OCI-LY3 (cell line): Measurements from ENCODE around the gene QKI.
"Not testable (repeated sequence)": the region's sequence is repeated elsewhere in the genome, so short reads cannot be mapped to it uniquely, and the experiment has no call there.

Experiments
- H2AFZ ChIP-seq: fragments of 200-600, 300-600 bp; shearing (Covaris generic); 2 replicates; pipeline ENCODE4 v1.6.0; 2014; ENCODE audit warnings: antibody characterized with exemption, low read depth, low read length
- H3K27ac ChIP-seq: fragments of 200-600, 300-600 bp; sonication (generic); 2 replicates; pipeline ENCODE4 v1.5.1; 2014; ENCODE audit warnings: mild to moderate bottlenecking, low read length, moderate library complexity, mixed read lengths
- H3K27me3 ChIP-seq: fragments of 200-600, 300-600 bp; sonication (generic); 2 replicates; pipeline ENCODE4 v1.6.1; 2014; ENCODE audit warnings: low read depth, low read length, mixed read lengths
- H3K36me3 ChIP-seq: fragments of 200-600, 300-600 bp; sonication (generic); replicated peaks from 2 replicates; pipeline ENCODE3; 2014; ENCODE audit warnings: low read depth, low read length, mixed read lengths
- H3K4me1 ChIP-seq: fragments of 300-600, 200-600 bp; sonication (generic); 2 replicates; pipeline ENCODE4 v1.6.1; 2014; ENCODE audit warnings: low read length, mixed read lengths
- H3K4me2 ChIP-seq: fragments of 200-600, 300-600 bp; sonication (generic); 2 replicates; pipeline ENCODE4 v1.6.1; 2014; ENCODE audit warnings: low read length, mixed read lengths
- H3K4me3 ChIP-seq: fragments of 300-600, 200-600 bp; sonication (generic); 2 replicates; pipeline ENCODE4 v1.5.1; 2014; ENCODE audit warnings: antibody characterized with exemption, mild to moderate bottlenecking, low read length, moderate library complexity
- H3K79me2 ChIP-seq: fragments of 300-600, 200-600 bp; shearing (Covaris generic); 2 replicates; pipeline ENCODE4 v1.6.1; 2014; ENCODE audit warnings: mild to moderate bottlenecking, low read length, mixed read lengths
- H3K9ac ChIP-seq: fragments of 300-600, 200-600 bp; shearing (Covaris generic); 2 replicates; pipeline ENCODE4 v1.6.0; 2014; ENCODE audit warnings: mild to moderate bottlenecking, low read length, moderate library complexity
- H3K9me3 ChIP-seq: fragments of 200-600, 300-600 bp; shearing (Covaris generic); 2 replicates; pipeline ENCODE4 v1.6.1; 2014; ENCODE audit warnings: low read length, mixed read lengths; ENCODE audit not compliant: insufficient read depth
- H4K20me1 ChIP-seq: fragments of 200-600, 300-600 bp; sonication (generic); 2 replicates; pipeline ENCODE4 v1.6.1; 2016; ENCODE audit warnings: low read length, mixed read lengths; ENCODE audit not compliant: insufficient read depth
- EZH2phosphoT487 ChIP-seq: fragments of 200-600 bp; shearing (Covaris generic); IDR thresholded peaks from 2 replicates; pipeline ENCODE4 v1.6.1; 2018; ENCODE audit warnings: antibody characterized with exemption, mixed run types, low read depth
- TF ChIP-seq, protein P1 (sequence below): fragments of 200-600, 300-600 bp; sonication (generic); IDR thresholded peaks from 2 replicates; pipeline ENCODE4 v1.5.1; 2014; ENCODE audit warnings: antibody characterized with exemption, low read length, low read depth

The QKI gene

GRCh38 chr6:163438940-163439335 lies 24.4 kb downstream of the QKI start:
- Histone ChIP-seq H3K36me3 (no peaks in the 10 kb centered on the region), H3K4me3 (no peak overlapping the region), H3K27ac (no peak overlapping the region), H4K20me1 (peaks cover 90% of the 10 kb centered on the region), H3K79me2 (peaks cover 100% of the 10 kb centered on the region), H3K9ac (no peak overlapping the region), H2AFZ (no peak overlapping the region), H3K9me3 (no peaks in the 10 kb centered on the region), H3K4me2 (no peak overlapping the region), H3K4me1 (no peaks in the 10 kb centered on the region), H3K27me3 (no peaks in the 10 kb centered on the region)
- TF ChIP-seq, protein P1, sequence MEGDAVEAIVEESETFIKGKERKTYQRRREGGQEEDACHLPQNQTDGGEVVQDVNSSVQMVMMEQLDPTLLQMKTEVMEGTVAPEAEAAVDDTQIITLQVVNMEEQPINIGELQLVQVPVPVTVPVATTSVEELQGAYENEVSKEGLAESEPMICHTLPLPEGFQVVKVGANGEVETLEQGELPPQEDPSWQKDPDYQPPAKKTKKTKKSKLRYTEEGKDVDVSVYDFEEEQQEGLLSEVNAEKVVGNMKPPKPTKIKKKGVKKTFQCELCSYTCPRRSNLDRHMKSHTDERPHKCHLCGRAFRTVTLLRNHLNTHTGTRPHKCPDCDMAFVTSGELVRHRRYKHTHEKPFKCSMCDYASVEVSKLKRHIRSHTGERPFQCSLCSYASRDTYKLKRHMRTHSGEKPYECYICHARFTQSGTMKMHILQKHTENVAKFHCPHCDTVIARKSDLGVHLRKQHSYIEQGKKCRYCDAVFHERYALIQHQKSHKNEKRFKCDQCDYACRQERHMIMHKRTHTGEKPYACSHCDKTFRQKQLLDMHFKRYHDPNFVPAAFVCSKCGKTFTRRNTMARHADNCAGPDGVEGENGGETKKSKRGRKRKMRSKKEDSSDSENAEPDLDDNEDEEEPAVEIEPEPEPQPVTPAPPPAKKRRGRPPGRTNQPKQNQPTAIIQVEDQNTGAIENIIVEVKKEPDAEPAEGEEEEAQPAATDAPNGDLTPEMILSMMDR = no peak
- no peak for TF ChIP-seq EZH2phosphoT487

DNA sequence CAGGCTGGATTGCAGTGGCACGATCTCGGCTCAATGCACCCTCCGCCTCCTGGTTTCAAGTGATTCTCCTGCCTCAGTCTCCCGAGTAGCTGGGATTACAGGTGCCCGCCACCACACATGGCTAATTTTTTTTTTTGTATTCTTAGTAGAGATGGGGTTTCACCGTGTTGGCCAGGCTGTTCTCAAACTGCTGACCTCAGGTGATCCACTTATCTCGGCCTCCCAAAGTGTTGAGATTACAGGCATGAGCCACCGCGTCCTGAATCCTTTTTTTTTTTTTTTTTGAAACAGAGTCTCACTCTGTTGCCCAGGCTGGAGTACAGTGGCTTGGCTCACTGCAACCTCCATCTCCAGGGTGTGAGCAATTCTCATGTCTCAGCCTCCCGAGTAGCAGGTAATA lies 24.9 kb downstream of the QKI start:
- not testable (repeated sequence) for H3K4me3 ChIP-seq, H3K9ac ChIP-seq, H3K9me3 ChIP-seq, H3K4me2 ChIP-seq, H3K4me1 ChIP-seq, H3K27ac ChIP-seq, H3K36me3 ChIP-seq, H3K27me3 ChIP-seq, H2AFZ ChIP-seq
- Histone ChIP-seq H3K79me2 (peaks cover 100% of the 10 kb centered on the region), H4K20me1 (peaks cover 92% of the 10 kb centered on the region)

GRCh38 chr6:163439997-163440396 lies 25.5 kb downstream of the QKI start:
- no peak overlapping the region for H3K4me3 ChIP-seq
- H3K36me3 ChIP-seq = no peaks in the 10 kb centered on the region
- no peaks in the 10 kb centered on the region for H3K9me3 ChIP-seq
- peaks cover 92% of the 10 kb centered on the region for H4K20me1 ChIP-seq
- TF ChIP-seq, protein P1 = no peak
- TF ChIP-seq EZH2phosphoT487 = no peak
- peaks cover 100% of the 10 kb centered on the region for H3K79me2 ChIP-seq
- no peak overlapping the region for H3K9ac ChIP-seq
- no peaks in the 10 kb centered on the region for H3K4me1 ChIP-seq
- no peak overlapping the region for H3K27ac ChIP-seq
- H3K27me3 ChIP-seq = no peaks in the 10 kb centered on the region
- H2AFZ ChIP-seq = no peak overlapping the region
- no peak overlapping the region for H3K4me2 ChIP-seq

- H3K27me3 ChIP-seq = no peaks in the 10 kb centered on the region
- H3K9me3 ChIP-seq = no peaks in the 10 kb centered on the region
- no peak overlapping the region for H3K4me2 ChIP-seq
- H3K9ac ChIP-seq = no peak overlapping the region
- H3K4me1 ChIP-seq = no peaks in the 10 kb centered on the region
- H4K20me1 ChIP-seq = peaks cover 91% of the 10 kb centered on the region
- TF ChIP-seq EZH2phosphoT487 = no peak
- TF ChIP-seq, protein P1 = no peak
- peaks cover 100% of the 10 kb centered on the region for H3K79me2 ChIP-seq
- no peak overlapping the region for H2AFZ ChIP-seq
- H3K36me3 ChIP-seq = no peaks in the 10 kb centered on the region
- H3K4me3 ChIP-seq = no peak overlapping the region
- no peak overlapping the region for H3K27ac ChIP-seq
Measured at GRCh38 chr6:163442336-163442735, 27.8 kb downstream of the QKI start.

- Histone ChIP-seq H3K9me3 (no peaks in the 10 kb centered on the region), H3K4me3 (no peak overlapping the region), H4K20me1 (peaks cover 93% of the 10 kb centered on the region), H3K4me1 (no peaks in the 10 kb centered on the region), H3K79me2 (peaks cover 100% of the 10 kb centered on the region), H3K9ac (no peak overlapping the region), H3K27me3 (no peaks in the 10 kb centered on the region), H3K27ac (no peak overlapping the region), H3K36me3 (no peaks in the 10 kb centered on the region), H3K4me2 (no peak overlapping the region), H2AFZ (no peak overlapping the region)
- TF ChIP-seq, protein P1 = no peak
- TF ChIP-seq EZH2phosphoT487 = no peak
Measured at GRCh38 chr6:163444077-163444476, 29.6 kb downstream of the QKI start.
